Endodermal cell (in vitro differentiated cells): Measurements from ENCODE around the gene SLC3A2. TPM values are rescaled to one million over a fixed set of nuclear protein-coding genes. Genes with fewer than 3 reads are reported as not detected.

Experiments
- DNase-seq: peaks from one replicate; pipeline ENCODE4 v3.0.0-alpha.2; 2017
- H3K27ac ChIP-seq: 2 replicates; pipeline ENCODE4 v1.5.1; 2013; ENCODE audit warnings: mild to moderate bottlenecking, low read depth, low read length, moderate library complexity
- H3K27me3 ChIP-seq: 2 replicates; pipeline ENCODE4 v1.6.1; 2013; ENCODE audit warnings: mild to moderate bottlenecking, low read length, moderate library complexity; ENCODE audit not compliant: insufficient read depth, control insufficient read depth, poor library complexity, severe bottlenecking
- H3K36me3 ChIP-seq: 2 replicates; pipeline ENCODE4 v1.7.0; 2013; ENCODE audit warnings: mild to moderate bottlenecking, low read length, moderate library complexity; ENCODE audit not compliant: control insufficient read depth, insufficient read depth
- H3K4me1 ChIP-seq: one replicate; pipeline ENCODE4 v1.7.0; 2013; ENCODE audit warnings: low read length; ENCODE audit not compliant: control insufficient read depth, insufficient read depth
- H3K4me3 ChIP-seq: 2 replicates; pipeline ENCODE4 v1.5.1; 2013; ENCODE audit warnings: mild to moderate bottlenecking, low read length, moderate library complexity
- H3K9ac ChIP-seq: 2 replicates; pipeline ENCODE4 v1.6.1; 2013; ENCODE audit warnings: mild to moderate bottlenecking, low read length, moderate library complexity; ENCODE audit not compliant: poor library complexity, severe bottlenecking; ENCODE audit errors: extremely low read depth
- H3K9me3 ChIP-seq: 2 replicates; pipeline ENCODE4 v1.6.1; 2013; ENCODE audit warnings: mild to moderate bottlenecking, low read length, moderate library complexity; ENCODE audit not compliant: control insufficient read depth
- H3K27ac Mint-ChIP-seq: 2 replicates; pipeline ENCODE4 v1.8.0; 2020; ENCODE audit warnings: mixed read lengths
- H3K27me3 Mint-ChIP-seq: 2 replicates; pipeline ENCODE4 v1.8.0; 2021; ENCODE audit warnings: mild to moderate bottlenecking, mixed read lengths; ENCODE audit not compliant: insufficient read depth
- H3K36me3 Mint-ChIP-seq: 2 replicates; pipeline ENCODE4 v1.8.0; 2020; ENCODE audit warnings: low read depth, mixed read lengths
- H3K4me1 Mint-ChIP-seq: 2 replicates; pipeline ENCODE4 v1.8.0; 2020; ENCODE audit warnings: mixed read lengths
- H3K4me3 Mint-ChIP-seq: 2 replicates; pipeline ENCODE4 v1.8.0; 2020; ENCODE audit warnings: mild to moderate bottlenecking, moderate library complexity, mixed read lengths
- H3K9me3 Mint-ChIP-seq: 2 replicates; pipeline ENCODE4 v1.8.0; 2020; ENCODE audit warnings: mild to moderate bottlenecking, mixed read lengths
- CTCF ChIP-seq: fragments of 200-600 bp; sonication (generic); conservative IDR thresholded peaks from 2 replicates; pipeline ENCODE4 v1.5.0; 2021; ENCODE audit warnings: antibody characterized with exemption, mild to moderate bottlenecking
- WGBS, 2 experiments: methylation state at CpG; one replicate each; pipeline versions ENCODE4 v1.1.5 to v1.1.7; 2013; ENCODE audit warnings: missing lambda C conversion rate in 2 of 2, mixed read lengths in 1 of 2; ENCODE audit not compliant: insufficient coverage in 1 of 2, insufficient read length in 1 of 2; 5-methylcytosine and 5-hydroxymethylcytosine counted together
- total RNA-seq, 2 donors: library from RNA; stranded (reverse); fragmentation: NEBNext Ultra II Directional in 1 of 2; extraction: Animal tissue kit (Norgen Biotek cat#: 25700) in 1 of 2; gene quantifications; 2 replicates in 1 of 2; 3 replicates in 1 of 2; pipeline ENCODE4 v1.2.1, GENCODE V29; 2021

SLC3A2 gene
- total RNA-seq, 2 donors from 2014 or later, result 438 to 488 TPM

GRCh38 chr11:62912268-62912667, 31.6 kb downstream of the SLC3A2 start:
- 96 to 100% methylated on average over 1 to 3 of the region's 3 CpGs for WGBS, 2 experiments
- Histone ChIP-seq H3K4me3 (no peak overlapping the region), H3K9ac (no peak overlapping the region), H3K4me1 (no peaks in the 10 kb centered on the region), H3K36me3 (no peaks in the 10 kb centered on the region), H3K27me3 (no peaks in the 10 kb centered on the region), H3K27ac (no peak overlapping the region), H3K9me3 (no peaks in the 10 kb centered on the region)
- H3K9me3 Mint-ChIP-seq, result no peaks in the 10 kb centered on the region
- H3K27ac Mint-ChIP-seq, result no peak overlapping the region
- TF ChIP-seq CTCF, result no peak
- H3K27me3 Mint-ChIP-seq, result peaks cover 2% of the 10 kb centered on the region
- H3K36me3 Mint-ChIP-seq, result no peaks in the 10 kb centered on the region
- H3K4me1 Mint-ChIP-seq, result peaks cover 10% of the 10 kb centered on the region
- DNase-seq, result no peak
- H3K4me3 Mint-ChIP-seq, result no peak overlapping the region

GRCh38 chr11:62914416-62914815, 33.7 kb downstream of the SLC3A2 start:
- Histone ChIP-seq H3K36me3 (no peaks in the 10 kb centered on the region), H3K4me3 (no peak overlapping the region), H3K4me1 (no peaks in the 10 kb centered on the region), H3K27ac (no peak overlapping the region), H3K27me3 (no peaks in the 10 kb centered on the region), H3K9me3 (no peaks in the 10 kb centered on the region), H3K9ac (no peak overlapping the region)
- H3K36me3 Mint-ChIP-seq, result no peaks in the 10 kb centered on the region
- H3K27me3 Mint-ChIP-seq, result peaks cover under 1% of the 10 kb centered on the region
- H3K4me3 Mint-ChIP-seq, result no peak overlapping the region
- TF ChIP-seq CTCF, result no peak
- H3K4me1 Mint-ChIP-seq, result peaks cover 10% of the 10 kb centered on the region
- WGBS, 2 experiments, result 93 to 100% methylated on average over 1 of the region's 1 CpG
- DNase-seq, result no peak
- H3K27ac Mint-ChIP-seq, result no peak overlapping the region
- H3K9me3 Mint-ChIP-seq, result no peaks in the 10 kb centered on the region

GRCh38 chr11:62917906-62918502, 37.3 kb downstream of the SLC3A2 start:
- 91% methylated on average over 6 to 11 of the region's 11 CpGs for WGBS, 2 experiments
- Histone ChIP-seq H3K9me3 (no peaks in the 10 kb centered on the region), H3K27me3 (peaks cover 12% of the 10 kb centered on the region), H3K27ac (no peak overlapping the region), H3K4me3 (no peak overlapping the region), H3K4me1 (no peaks in the 10 kb centered on the region), H3K36me3 (no peaks in the 10 kb centered on the region), H3K9ac (no peak overlapping the region)
- H3K4me3 Mint-ChIP-seq, result no peak overlapping the region
- peaks cover 30% of the 10 kb centered on the region for H3K27me3 Mint-ChIP-seq
- DNase-seq, result no peak
- no peak overlapping the region for H3K27ac Mint-ChIP-seq
- no peaks in the 10 kb centered on the region for H3K9me3 Mint-ChIP-seq
- no peak for TF ChIP-seq CTCF
- no peaks in the 10 kb centered on the region for H3K36me3 Mint-ChIP-seq
- H3K4me1 Mint-ChIP-seq, result peaks cover 6% of the 10 kb centered on the region
